Fibroblast of peridontal ligament (primary cell): ENCODE measurements around the gene SNAP91.
A peak's percentile ranks its signal among the peaks of the same experiment; 100 is the strongest.

Source experiments
- DNase-seq: peaks from one replicate; pipeline ENCODE4 v3.0.0-alpha.2; 2010; ENCODE audit errors: extremely low read depth

SNAP91 gene

GRCh38 chr6:83536647-83537589 lies 172.0 kb downstream of the SNAP91 start:
- DNase-seq = no peak

GRCh38 chr6:83536034-83536646 lies 172.8 kb downstream of the SNAP91 start:
- peak; percentile 77 for DNase-seq

GRCh38 chr6:83518816-83519480 lies 190.0 kb downstream of the SNAP91 start:
- DNase-seq = peak; percentile 75

- no peak for DNase-seq
Measured at GRCh38 chr6:83517500-83517899, 191.4 kb downstream of the SNAP91 start.

- peak; percentile 85 for DNase-seq
Measured at GRCh38 chr6:83514866-83515466, 193.9 kb downstream of the SNAP91 start.

- no peak for DNase-seq
Measured at GRCh38 chr6:83514466-83514865, 194.4 kb downstream of the SNAP91 start.

- no peak for DNase-seq
Measured at GRCh38 chr6:83511901-83512681, 196.8 kb downstream of the SNAP91 start, which contains the start of gene PRSS35. TSS of gene PRSS35 (plus strand) at chr6:83512534. CDS start at chr6:83523442, 10,908 bp downstream.

- no peak for DNase-seq
Measured at GRCh38 chr6:83511266-83511665, 197.6 kb downstream of the SNAP91 start.

- DNase-seq = no peak
Measured at GRCh38 chr6:83510791-83511190, 198.1 kb downstream of the SNAP91 start.

- DNase-seq = no peak
Measured at GRCh38 chr6:83509441-83509840, 199.5 kb downstream of the SNAP91 start.

GRCh38 chr6:83505356-83505755 lies 203.5 kb downstream of the SNAP91 start:
- DNase-seq = no peak
